ENCODE measurements around the gene MXD3. TPM values are rescaled to one million over a fixed set of nuclear protein-coding genes. Genes with fewer than 3 reads are reported as not detected.

The MXD3 gene
- total and polyA plus RNA-seq, 2 donors (not counting 3 experiments of a cell fraction or from before 2014, with no cell fraction given): 38.4 to 44.2 TPM

GRCh38 chr5:177338251-177339106, 26.8 kb upstream of the MXD3 start:
- Histone ChIP-seq H3K79me2 (ENCODE audit: control insufficient read depth, insufficient read depth, low read length) (peaks cover 21% of the 10 kb centered on the region), H3K36me3 (ENCODE audit: control insufficient read depth in 2 of 2, extremely low read depth in 1 of 2, insufficient read depth in 2 of 2, low read length in 2 of 2) (peaks cover 6 to 52% of the 10 kb centered on the region in 2 experiments), H3K9ac (replicated peaks; ENCODE audit: extremely low read depth, insufficient read depth, low read length) (no peak overlapping the region), H2AFZ (ENCODE audit: low read depth, low read length) (no peak overlapping the region), H4K20me1 (replicated peaks; ENCODE audit: control insufficient read depth, extremely low read depth, insufficient read depth, low read length) (peaks cover 3% of the 10 kb centered on the region), H3K9me3 (replicated peaks; ENCODE audit: control insufficient read depth, insufficient read depth, low read length) (no peaks in the 10 kb centered on the region), H3K4me1 (ENCODE audit: control insufficient read depth, extremely low read depth, insufficient read depth, low read length) (no peaks in the 10 kb centered on the region), H3K27me3 (ENCODE audit: control insufficient read depth in 2 of 2, insufficient read depth in 2 of 2, low read length in 2 of 2) (no peaks in the 10 kb centered on the region), H3K4me3 (replicated peaks in 1 of 3; ENCODE audit: insufficient read depth in 1 of 3, low read depth in 1 of 3, low read length in 3 of 3) (no peak overlapping the region), H3K4me2 (ENCODE audit: insufficient read depth, low read length) (no peak overlapping the region), H3K27ac (ENCODE audit: insufficient read depth, low read depth, low read length) (no peak overlapping the region), H3K9me1 (replicated peaks; ENCODE audit: control insufficient read depth, extremely low read depth, insufficient read depth, low read length) (no peaks in the 10 kb centered on the region)
- intact Hi-C loops (cut with micrococcal nuclease) (no loop called here), dilution Hi-C loops (cut with MboI; ENCODE audit: extremely low pct_ligation_motif_present, low sequenced_read_pairs) (no loop called here)
- no peak for DNase-seq (ENCODE audit: low read depth, low spot score)
- FAIRE-seq: no peak
- no TSS peak for BruUV-seq (replicated peaks)
- ChIA-PET POLR2A (no interaction called here), CTCF (interaction anchor here (1.0 kb wide), 1 partner anchor 29 kb away, joined by 4 read pairs; no protein-coding TSS in a partner anchor)
- TF ChIP-seq CTCF (IDR thresholded peaks at IDR 0.05; ENCODE audit: extremely low read depth in 1 of 2, insufficient read depth in 1 of 2, low read depth in 1 of 2, low read length in 2 of 2) (no peak), POLR2A (IDR thresholded peaks at IDR 0.05; ENCODE audit: low read depth, low read length) (no peak), FOS (IDR thresholded peaks at IDR 0.05; ENCODE audit: borderline replicate concordance, insufficient read depth, low read length) (no peak), POLR2AphosphoS5 (IDR thresholded peaks at IDR 0.05; ENCODE audit: insufficient read depth, low read depth, low read length) (no peak), MYC (IDR thresholded peaks at IDR 0.05; ENCODE audit: low read depth, low read length) (no peak), GATA2 (IDR thresholded peaks at IDR 0.05; ENCODE audit: insufficient read depth, insufficient read length, low read depth, low read length) (no peak), EZH2 (IDR thresholded peaks at IDR 0.05; ENCODE audit: borderline replicate concordance, low read depth, low read length, severe bottlenecking) (no peak)
- TF ChIP-seq, protein P1, sequence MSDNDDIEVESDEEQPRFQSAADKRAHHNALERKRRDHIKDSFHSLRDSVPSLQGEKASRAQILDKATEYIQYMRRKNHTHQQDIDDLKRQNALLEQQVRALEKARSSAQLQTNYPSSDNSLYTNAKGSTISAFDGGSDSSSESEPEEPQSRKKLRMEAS (IDR thresholded peaks at IDR 0.05; ENCODE audit: insufficient read depth, insufficient read length): no peak

Measured in endothelial cell of umbilical vein (primary cell).